Smooth muscle cell (in vitro differentiated cells): ENCODE results near the gene MMP17. TPM values are rescaled to one million over a fixed set of nuclear protein-coding genes. Genes with fewer than 3 reads are reported as not detected.
A peak's percentile ranks its signal among the peaks of the same experiment; 100 is the strongest.

Experiments
- DNase-seq: peaks from one replicate; lab custom pipeline; 2025; ENCODE audit not compliant: unreplicated experiment; lab: John Stamatoyannopoulos, UW
- H2AFZ ChIP-seq: fragments of 200-600 bp; sonication (generic); 2 replicates; pipeline ENCODE4 v1.6.0; 2016; ENCODE audit warnings: antibody characterized with exemption, low read depth, mild to moderate bottlenecking
- H3F3A ChIP-seq: fragments of 200-600 bp; sonication (generic); 2 replicates; pipeline ENCODE4 v1.6.0; 2017; ENCODE audit warnings: antibody characterized with exemption, low read depth
- H3K27ac ChIP-seq: fragments of 200-600 bp; sonication (generic); 2 replicates; pipeline ENCODE4 v1.5.1; 2016; ENCODE audit warnings: low read depth, mild to moderate bottlenecking
- H3K27me3 ChIP-seq: fragments of 200-600 bp; sonication (generic); 2 replicates; pipeline ENCODE4 v1.6.1; 2016; ENCODE audit warnings: low read depth, mild to moderate bottlenecking
- H3K36me3 ChIP-seq: fragments of 200-600 bp; sonication (generic); 2 replicates; pipeline ENCODE4 v1.5.1; 2016; ENCODE audit warnings: low read depth
- H3K4me1 ChIP-seq: fragments of 200-600 bp; sonication (generic); 2 replicates; pipeline ENCODE4 v1.5.1; 2016; ENCODE audit warnings: low read depth
- H3K4me2 ChIP-seq: fragments of 200-600 bp; sonication (generic); 2 replicates; pipeline ENCODE4 v1.6.0; 2016; ENCODE audit warnings: mild to moderate bottlenecking
- H3K4me3 ChIP-seq: fragments of 200-600 bp; sonication (generic); 2 replicates; pipeline ENCODE4 v1.5.1; 2016; ENCODE audit warnings: mild to moderate bottlenecking
- H3K79me2 ChIP-seq: fragments of 200-600 bp; sonication (generic); 2 replicates; pipeline ENCODE4 v1.6.0; 2016; ENCODE audit warnings: low read depth, mild to moderate bottlenecking
- H3K9ac ChIP-seq: fragments of 200-600 bp; sonication (generic); 2 replicates; pipeline ENCODE4 v1.6.0; 2016; ENCODE audit warnings: low read depth
- H3K9me3 ChIP-seq: fragments of 200-600 bp; sonication (generic); replicated peaks from 2 replicates; pipeline ENCODE4 v1.5.1; 2016; ENCODE audit warnings: low read depth
- H4K20me1 ChIP-seq: fragments of 200-600 bp; sonication (generic); 2 replicates; pipeline ENCODE4 v1.6.0; 2016; ENCODE audit warnings: low read depth
- CTCF ChIP-seq: fragments of 200-600 bp; sonication (generic); IDR thresholded peaks from 2 replicates; pipeline ENCODE4 v1.5.1; 2017; ENCODE audit warnings: borderline replicate concordance, mild to moderate bottlenecking, antibody characterized with exemption; ENCODE audit not compliant: insufficient read depth, poor library complexity, severe bottlenecking
- WGBS: methylation state at CpG from one replicate; pipeline ENCODE4 v1.1.7; 2016; ENCODE audit warnings: low lambda C conversion rate; 5-methylcytosine and 5-hydroxymethylcytosine counted together
- polyA plus RNA-seq: library from polyadenylated mRNA; unstranded; fragments of >200 nt; fragmentation: Nextera tagmentation; extraction: Ambion mirVana; gene quantifications from 2 replicates; pipeline ENCODE4 v1.2.1, GENCODE V29; 2016
- total RNA-seq: library from RNA; depleted of rRNA; stranded (reverse); fragments of >200 nt; gene quantifications from 2 replicates; pipeline ENCODE4 v1.2.3, GENCODE V29; 2014

The MMP17 gene
- total and polyA plus RNA-seq, 2 experiments from 2014 or later = 1.3 to 1.6 TPM

- Histone ChIP-seq H3K79me2 (no peaks in the 10 kb centered on the region), H3K27ac (no peak overlapping the region), H3K27me3 (peaks cover 40% of the 10 kb centered on the region), H3K4me1 (peaks cover 11% of the 10 kb centered on the region), H3K4me3 (no peak overlapping the region), H3K36me3 (no peaks in the 10 kb centered on the region), H3F3A (no peaks in the 10 kb centered on the region), H4K20me1 (no peaks in the 10 kb centered on the region), H3K4me2 (no peak overlapping the region), H3K9me3 (no peaks in the 10 kb centered on the region), H3K9ac (no peak overlapping the region), H2AFZ (no peak overlapping the region)
- WGBS = 93% methylated on average over 23 of the region's 23 CpGs
- no peak for DNase-seq
- no peak for TF ChIP-seq CTCF
Observed at GRCh38 chr12:131826097-131826928, 1.9 kb upstream of the MMP17 start.

- Histone ChIP-seq H3K27ac (no peak overlapping the region), H3K4me1 (peaks cover 11% of the 10 kb centered on the region), H3K79me2 (no peaks in the 10 kb centered on the region), H4K20me1 (no peaks in the 10 kb centered on the region), H3K4me2 (peak overlapping the region; percentile 99), H3K27me3 (peaks cover 50% of the 10 kb centered on the region), H3K36me3 (no peaks in the 10 kb centered on the region), H3F3A (no peaks in the 10 kb centered on the region), H3K4me3 (peak overlapping the region; percentile 63), H3K9me3 (no peaks in the 10 kb centered on the region), H2AFZ (no peak overlapping the region), H3K9ac (no peak overlapping the region)
- 4% methylated on average over 20 of the region's 64 CpGs for WGBS
- no peak for TF ChIP-seq CTCF
- no peak for DNase-seq
Observed at GRCh38 chr12:131828671-131829355, 620 bp downstream of the MMP17 start.

GRCh38 chr12:131829356-131829747, 1.2 kb downstream of the MMP17 start:
- peaks cover 11% of the 10 kb centered on the region for H3K4me1 ChIP-seq
- H3K4me2 ChIP-seq = peak overlapping the region; percentile 99
- H3F3A ChIP-seq = no peaks in the 10 kb centered on the region
- no peak overlapping the region for H2AFZ ChIP-seq
- H3K36me3 ChIP-seq = no peaks in the 10 kb centered on the region
- no peak overlapping the region for H3K27ac ChIP-seq
- no peak for DNase-seq
- H3K4me3 ChIP-seq = peak overlapping the region; percentile 63
- no peaks in the 10 kb centered on the region for H4K20me1 ChIP-seq
- H3K9ac ChIP-seq = no peak overlapping the region
- no peaks in the 10 kb centered on the region for H3K79me2 ChIP-seq
- no peak for TF ChIP-seq CTCF
- peaks cover 50% of the 10 kb centered on the region for H3K27me3 ChIP-seq
- WGBS = 11% methylated on average over 26 of the region's 27 CpGs
- no peaks in the 10 kb centered on the region for H3K9me3 ChIP-seq
